Choroid plexus epithelial cell (primary cell): ENCODE data around the gene FCN1.
"Not testable (repeated sequence)": the region's sequence is repeated elsewhere in the genome, so short reads cannot be mapped to it uniquely, and the experiment has no call there.

Experiments used
- DNase-seq: peaks from one replicate; pipeline ENCODE4 v3.0.0-alpha.2; 2010; ENCODE audit warnings: low read depth
- H3K4me3 ChIP-seq: 2 replicates; pipeline ENCODE4 v1.5.1; 2011; ENCODE audit warnings: low read depth, mild to moderate bottlenecking, control low read depth, low read length, moderate library complexity
- TF ChIP-seq, protein P1 (sequence below): conservative IDR thresholded peaks from 2 replicates; pipeline ENCODE4 v1.5.1; 2011; ENCODE audit warnings: low read depth, mild to moderate bottlenecking, control low read depth, inconsistent platforms, low read length, moderate library complexity

The FCN1 gene

DNA sequence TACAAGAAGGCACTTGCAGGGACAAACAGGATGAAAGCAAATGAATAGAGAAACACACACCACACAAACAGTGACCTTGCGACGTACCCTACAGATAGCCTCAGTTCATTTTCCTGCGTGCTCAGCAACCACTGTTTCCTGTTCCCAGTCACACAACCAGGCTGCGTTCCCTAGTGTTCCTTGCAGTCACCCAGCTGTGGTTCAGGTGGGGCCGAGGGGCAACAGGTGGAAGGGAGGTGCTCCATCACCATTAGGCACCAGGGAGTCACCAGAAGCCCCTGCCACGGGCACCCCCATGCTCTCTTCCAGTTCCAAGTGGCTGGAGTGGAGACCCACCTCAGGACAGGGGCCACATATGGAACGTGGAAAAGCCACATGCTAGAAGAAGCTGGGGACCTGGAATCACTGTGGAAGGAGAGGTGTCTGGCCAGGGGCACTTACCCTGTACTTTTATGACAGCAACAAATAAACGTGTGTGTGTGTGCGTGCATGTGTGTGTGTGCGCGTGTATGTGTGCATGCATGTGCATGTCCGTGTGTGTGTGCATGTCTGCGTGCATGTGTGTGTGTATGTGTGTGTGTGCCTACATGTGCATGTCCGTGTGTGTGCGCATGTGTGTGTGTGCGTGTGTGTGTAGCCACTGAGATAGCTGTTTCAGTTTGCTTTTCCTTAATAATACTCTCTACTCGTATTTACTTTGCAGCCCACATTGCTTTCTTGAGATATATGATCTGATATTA is 55.9 kb downstream of the FCN1 start:
- TF ChIP-seq, protein P1, sequence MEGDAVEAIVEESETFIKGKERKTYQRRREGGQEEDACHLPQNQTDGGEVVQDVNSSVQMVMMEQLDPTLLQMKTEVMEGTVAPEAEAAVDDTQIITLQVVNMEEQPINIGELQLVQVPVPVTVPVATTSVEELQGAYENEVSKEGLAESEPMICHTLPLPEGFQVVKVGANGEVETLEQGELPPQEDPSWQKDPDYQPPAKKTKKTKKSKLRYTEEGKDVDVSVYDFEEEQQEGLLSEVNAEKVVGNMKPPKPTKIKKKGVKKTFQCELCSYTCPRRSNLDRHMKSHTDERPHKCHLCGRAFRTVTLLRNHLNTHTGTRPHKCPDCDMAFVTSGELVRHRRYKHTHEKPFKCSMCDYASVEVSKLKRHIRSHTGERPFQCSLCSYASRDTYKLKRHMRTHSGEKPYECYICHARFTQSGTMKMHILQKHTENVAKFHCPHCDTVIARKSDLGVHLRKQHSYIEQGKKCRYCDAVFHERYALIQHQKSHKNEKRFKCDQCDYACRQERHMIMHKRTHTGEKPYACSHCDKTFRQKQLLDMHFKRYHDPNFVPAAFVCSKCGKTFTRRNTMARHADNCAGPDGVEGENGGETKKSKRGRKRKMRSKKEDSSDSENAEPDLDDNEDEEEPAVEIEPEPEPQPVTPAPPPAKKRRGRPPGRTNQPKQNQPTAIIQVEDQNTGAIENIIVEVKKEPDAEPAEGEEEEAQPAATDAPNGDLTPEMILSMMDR, result no peak
- H3K4me3 ChIP-seq, result no peak overlapping the region
- no peak for DNase-seq

DNA sequence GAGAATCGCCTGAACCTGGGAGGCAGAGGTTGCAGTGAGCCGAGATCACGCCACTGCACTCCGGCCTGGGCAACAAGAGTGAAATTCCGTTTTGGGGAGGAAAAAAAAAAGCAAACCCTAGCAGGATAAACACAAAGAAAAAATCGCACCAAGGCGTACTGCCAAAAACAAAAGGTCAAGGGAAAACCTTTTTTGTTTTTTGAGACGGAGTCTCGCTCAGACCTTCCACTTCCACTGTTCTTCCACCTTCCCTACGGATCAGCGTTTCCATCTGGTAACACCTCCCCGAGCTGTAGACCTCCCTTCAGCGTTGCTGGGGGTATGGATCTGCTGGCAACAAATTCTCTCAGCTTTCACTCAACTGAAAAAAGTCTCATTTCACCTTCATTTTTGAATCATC is 57.2 kb downstream of the FCN1 start:
- H3K4me3 ChIP-seq, result no peak overlapping the region
- no peak for DNase-seq
- TF ChIP-seq, protein P1, result no peak

DNA sequence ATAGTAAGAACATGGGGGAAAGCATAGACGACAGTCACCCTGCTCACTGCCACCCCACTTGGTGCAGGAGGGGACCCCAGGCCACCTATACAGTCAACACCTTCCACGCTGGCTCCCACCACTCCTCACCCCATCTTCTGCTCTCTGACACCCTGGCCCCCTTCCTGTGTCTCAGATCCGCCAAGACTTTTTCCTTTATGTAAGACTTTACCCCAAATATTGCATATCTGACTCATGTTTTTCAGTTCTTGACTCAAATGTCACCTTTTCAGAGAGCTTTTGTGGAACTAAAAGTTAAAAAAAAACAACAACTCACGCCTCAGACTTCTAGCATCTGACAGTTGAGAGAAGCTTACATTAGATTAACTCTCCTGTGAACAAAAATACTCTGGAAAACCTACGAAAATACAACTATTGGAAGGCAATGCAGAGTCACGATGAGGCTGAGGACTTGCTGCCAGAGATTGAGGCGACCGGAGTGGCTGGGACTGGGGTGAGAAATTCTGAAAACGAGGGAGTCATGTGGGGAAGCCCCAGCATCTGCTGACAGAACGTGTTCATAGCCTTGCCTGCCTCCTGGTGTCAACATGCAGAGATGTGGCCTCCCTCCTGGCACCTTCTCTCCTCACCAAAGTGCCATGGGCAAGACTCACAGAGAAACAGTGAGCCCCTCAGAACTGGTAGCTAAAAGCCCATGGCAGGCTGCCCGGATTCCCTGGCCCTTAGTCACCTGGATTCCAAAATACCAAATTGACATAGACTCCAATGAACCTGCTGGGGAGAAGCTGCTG is 59.5 kb downstream of the FCN1 start:
- TF ChIP-seq, protein P1, result peak; percentile 22
- DNase-seq, result peak; percentile 24
- no peak overlapping the region for H3K4me3 ChIP-seq

DNA sequence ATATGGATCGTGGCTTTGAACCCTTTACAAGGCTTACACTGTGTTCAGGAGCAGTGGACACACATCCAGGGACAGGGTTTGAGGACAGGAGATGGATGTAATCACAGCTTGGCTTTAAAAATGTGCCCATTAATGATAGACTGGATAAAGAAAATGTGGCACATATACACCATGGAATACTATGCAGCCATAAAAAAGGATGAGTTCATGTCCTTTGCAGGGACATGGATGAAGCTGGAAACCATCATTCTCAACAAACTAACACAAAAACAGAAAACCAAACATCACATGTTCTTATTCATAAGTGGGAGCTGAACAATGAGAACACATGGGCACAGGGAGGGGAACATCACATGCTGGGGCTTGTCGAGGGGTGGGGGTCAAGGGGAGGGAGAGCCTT is 60.3 kb downstream of the FCN1 start:
- not testable (repeated sequence) for H3K4me3 ChIP-seq, DNase-seq

DNA sequence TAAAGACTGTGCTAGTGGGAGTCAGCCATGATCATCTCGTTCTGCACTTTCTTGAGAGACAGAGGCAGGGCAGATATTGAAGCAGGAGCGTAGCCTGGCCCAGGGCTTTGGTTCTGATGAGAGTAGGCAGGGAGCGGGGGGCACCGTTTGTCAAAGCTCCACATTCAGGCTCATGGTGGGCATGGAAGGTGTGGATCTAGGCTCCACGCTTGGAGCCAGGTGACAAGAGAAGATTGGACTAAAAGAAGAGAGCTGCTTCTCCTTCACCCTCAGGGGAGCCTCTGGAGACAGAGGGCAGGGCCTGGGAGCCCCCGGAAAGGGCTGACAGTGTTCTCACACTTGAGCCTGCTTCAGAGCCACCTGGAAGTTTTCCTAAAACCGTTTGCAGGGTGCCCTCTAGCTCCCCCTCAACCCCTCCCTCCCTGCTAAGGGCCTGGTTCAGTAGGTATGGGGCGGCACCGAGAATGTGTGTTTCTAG is 61.8 kb downstream of the FCN1 start:
- DNase-seq, result no peak
- TF ChIP-seq, protein P1, result no peak
- no peak overlapping the region for H3K4me3 ChIP-seq
